ENCODE measurements around the gene WDR27.

WDR27 gene

GRCh38 chr6:169566319-169566718 is 135.5 kb downstream of the WDR27 start:
- Histone ChIP-seq H3K27me3 (no peaks in the 10 kb centered on the region), H3K4me1 (no peaks in the 10 kb centered on the region), H3K4me3 (ENCODE audit: low read depth, low read length) (no peak overlapping the region), H3K36me3 (no peaks in the 10 kb centered on the region), H3K9me3 (no peaks in the 10 kb centered on the region)
- no peak for DNase-seq
- TF ChIP-seq, protein P1, sequence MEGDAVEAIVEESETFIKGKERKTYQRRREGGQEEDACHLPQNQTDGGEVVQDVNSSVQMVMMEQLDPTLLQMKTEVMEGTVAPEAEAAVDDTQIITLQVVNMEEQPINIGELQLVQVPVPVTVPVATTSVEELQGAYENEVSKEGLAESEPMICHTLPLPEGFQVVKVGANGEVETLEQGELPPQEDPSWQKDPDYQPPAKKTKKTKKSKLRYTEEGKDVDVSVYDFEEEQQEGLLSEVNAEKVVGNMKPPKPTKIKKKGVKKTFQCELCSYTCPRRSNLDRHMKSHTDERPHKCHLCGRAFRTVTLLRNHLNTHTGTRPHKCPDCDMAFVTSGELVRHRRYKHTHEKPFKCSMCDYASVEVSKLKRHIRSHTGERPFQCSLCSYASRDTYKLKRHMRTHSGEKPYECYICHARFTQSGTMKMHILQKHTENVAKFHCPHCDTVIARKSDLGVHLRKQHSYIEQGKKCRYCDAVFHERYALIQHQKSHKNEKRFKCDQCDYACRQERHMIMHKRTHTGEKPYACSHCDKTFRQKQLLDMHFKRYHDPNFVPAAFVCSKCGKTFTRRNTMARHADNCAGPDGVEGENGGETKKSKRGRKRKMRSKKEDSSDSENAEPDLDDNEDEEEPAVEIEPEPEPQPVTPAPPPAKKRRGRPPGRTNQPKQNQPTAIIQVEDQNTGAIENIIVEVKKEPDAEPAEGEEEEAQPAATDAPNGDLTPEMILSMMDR (IDR thresholded peaks at IDR 0.05; ENCODE audit: low read depth, low read length), result no peak

GRCh38 chr6:169564453-169565240 is 137.2 kb downstream of the WDR27 start:
- H3K36me3 ChIP-seq, result no peaks in the 10 kb centered on the region; the same call in 1 of the 2 replicates
- TF ChIP-seq, protein P1 (IDR thresholded peaks at IDR 0.05; ENCODE audit: low read depth, low read length), result no peak
- no peak overlapping the region for H3K4me3 ChIP-seq (ENCODE audit: low read depth, low read length)
- no peaks in the 10 kb centered on the region for H3K27me3 ChIP-seq
- DNase-seq, result no peak
- H3K9me3 ChIP-seq, result no peaks in the 10 kb centered on the region
- no peaks in the 10 kb centered on the region for H3K4me1 ChIP-seq

GRCh38 chr6:169561665-169562064 is 140.2 kb downstream of the WDR27 start:
- Histone ChIP-seq H3K9me3 (no peaks in the 10 kb centered on the region), H3K27me3 (no peaks in the 10 kb centered on the region), H3K4me3 (ENCODE audit: low read depth, low read length) (no peak overlapping the region), H3K36me3 (no peaks in the 10 kb centered on the region; the same call in 1 of the 2 replicates), H3K4me1 (no peaks in the 10 kb centered on the region)
- TF ChIP-seq, protein P1 (IDR thresholded peaks at IDR 0.05; ENCODE audit: low read depth, low read length), result no peak
- DNase-seq, result no peak

- H3K36me3 ChIP-seq, result no peaks in the 10 kb centered on the region; the same call in 1 of the 2 replicates
- no peak for DNase-seq
- H3K9me3 ChIP-seq, result no peaks in the 10 kb centered on the region
- no peaks in the 10 kb centered on the region for H3K4me1 ChIP-seq
- TF ChIP-seq, protein P1 (IDR thresholded peaks at IDR 0.05; ENCODE audit: low read depth, low read length), result no peak
- H3K4me3 ChIP-seq (ENCODE audit: low read depth, low read length), result no peak overlapping the region
- H3K27me3 ChIP-seq, result no peaks in the 10 kb centered on the region
These were observed 142.2 kb downstream of the WDR27 start for GRCh38 chr6:169559592-169559991.

- no peak overlapping the region for H3K4me3 ChIP-seq (ENCODE audit: low read depth, low read length)
- H3K9me3 ChIP-seq, result no peaks in the 10 kb centered on the region
- no peaks in the 10 kb centered on the region; the same call in 1 of the 2 replicates for H3K36me3 ChIP-seq
- no peaks in the 10 kb centered on the region for H3K27me3 ChIP-seq
- no peaks in the 10 kb centered on the region for H3K4me1 ChIP-seq
- TF ChIP-seq, protein P1 (IDR thresholded peaks at IDR 0.05; ENCODE audit: low read depth, low read length), result no peak
- no peak for DNase-seq
These were observed 142.9 kb downstream of the WDR27 start for GRCh38 chr6:169558774-169559441.

DNA sequence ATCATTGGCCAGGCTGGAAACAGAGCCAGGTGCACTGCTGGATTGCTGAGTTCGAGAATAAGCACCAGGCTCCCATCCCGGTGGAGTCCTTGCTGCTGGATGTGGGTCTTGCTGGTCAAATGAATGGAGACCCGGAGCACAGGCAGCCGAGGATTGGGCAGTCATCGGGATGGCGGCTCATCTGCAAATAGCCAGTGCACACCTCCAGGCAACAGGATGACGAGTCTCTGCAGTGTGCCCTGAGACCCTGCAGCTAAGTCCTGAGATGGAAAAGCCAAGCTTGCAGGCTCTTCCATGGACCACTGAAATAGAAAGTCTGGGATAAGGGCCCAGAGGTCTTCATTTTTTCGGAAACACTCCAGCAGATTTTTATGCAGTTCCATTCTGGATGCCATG is 143.5 kb downstream of the WDR27 start:
- Histone ChIP-seq H3K27me3 (no peaks in the 10 kb centered on the region), H3K36me3 (no peaks in the 10 kb centered on the region; the same call in 1 of the 2 replicates)
- TF ChIP-seq, protein P1 (IDR thresholded peaks at IDR 0.05; ENCODE audit: low read depth, low read length), result no peak

More for the DNA sequence above, 143.5 kb downstream of the WDR27 start:
- Histone ChIP-seq H3K4me1 (no peaks in the 10 kb centered on the region), H3K4me3 (ENCODE audit: low read depth, low read length) (no peak overlapping the region), H3K9me3 (no peaks in the 10 kb centered on the region)
- DNase-seq, result no peak

Data from BE2C (cell line).